Stomach (tissue), 4 donors: ENCODE measurements around the gene BMPR1B.

Experiments
- POLR2A ChIP-seq, 4 donors: fragments of 450-650 bp; IDR thresholded peaks; one replicate each; pipeline ENCODE4 v1.6.1; 2016; ENCODE audit warnings: antibody characterized with exemption in 4 of 4, control low read depth in 2 of 4, mild to moderate bottlenecking in 1 of 4, moderate library complexity in 1 of 4
- POLR2AphosphoS5 ChIP-seq, 3 donors: sonication (generic); formaldehyde crosslinking; IDR thresholded peaks; one replicate each; pipeline ENCODE4 v1.6.1; 2016; ENCODE audit warnings: antibody characterized with exemption in 3 of 3
- TF ChIP-seq, protein P1 (sequence below), 7 experiments: fragments of 450-650 bp in 4 of 7; fragments of 200-600 bp in 3 of 7; sonication (generic) in 3 of 7; IDR thresholded peaks; one replicate each; pipeline ENCODE4 v1.5.1; 2016 to 2019; ENCODE audit warnings: antibody characterized with exemption in 7 of 7, control low read depth in 2 of 7, mild to moderate bottlenecking in 1 of 7

DNA sequence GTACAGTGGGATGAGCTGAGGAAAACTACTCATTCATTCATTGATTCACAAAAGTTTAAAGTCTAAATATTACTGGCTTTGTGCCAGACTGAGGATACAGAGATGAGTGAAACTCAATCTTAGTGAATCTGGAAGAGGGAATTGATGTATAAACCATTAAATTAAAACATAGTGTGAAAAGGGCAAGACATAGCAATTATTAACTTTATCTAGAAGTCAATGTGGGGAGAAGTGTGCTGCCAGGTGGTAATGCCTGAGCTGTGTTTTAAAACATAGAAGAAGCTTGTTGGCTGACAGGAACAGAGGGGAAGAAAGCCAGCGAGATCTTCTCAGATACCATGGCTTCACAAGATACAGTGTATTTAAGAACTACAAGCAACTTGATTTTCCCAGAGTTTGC is 153.4 kb downstream of the BMPR1B start:
- TF ChIP-seq, protein P1, sequence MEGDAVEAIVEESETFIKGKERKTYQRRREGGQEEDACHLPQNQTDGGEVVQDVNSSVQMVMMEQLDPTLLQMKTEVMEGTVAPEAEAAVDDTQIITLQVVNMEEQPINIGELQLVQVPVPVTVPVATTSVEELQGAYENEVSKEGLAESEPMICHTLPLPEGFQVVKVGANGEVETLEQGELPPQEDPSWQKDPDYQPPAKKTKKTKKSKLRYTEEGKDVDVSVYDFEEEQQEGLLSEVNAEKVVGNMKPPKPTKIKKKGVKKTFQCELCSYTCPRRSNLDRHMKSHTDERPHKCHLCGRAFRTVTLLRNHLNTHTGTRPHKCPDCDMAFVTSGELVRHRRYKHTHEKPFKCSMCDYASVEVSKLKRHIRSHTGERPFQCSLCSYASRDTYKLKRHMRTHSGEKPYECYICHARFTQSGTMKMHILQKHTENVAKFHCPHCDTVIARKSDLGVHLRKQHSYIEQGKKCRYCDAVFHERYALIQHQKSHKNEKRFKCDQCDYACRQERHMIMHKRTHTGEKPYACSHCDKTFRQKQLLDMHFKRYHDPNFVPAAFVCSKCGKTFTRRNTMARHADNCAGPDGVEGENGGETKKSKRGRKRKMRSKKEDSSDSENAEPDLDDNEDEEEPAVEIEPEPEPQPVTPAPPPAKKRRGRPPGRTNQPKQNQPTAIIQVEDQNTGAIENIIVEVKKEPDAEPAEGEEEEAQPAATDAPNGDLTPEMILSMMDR (IDR thresholded peaks at IDR 0.05): no peak
- TF ChIP-seq POLR2A (IDR thresholded peaks at IDR 0.05): no peak
- no peak for TF ChIP-seq POLR2AphosphoS5 (IDR thresholded peaks at IDR 0.05)
